Mucosa of gallbladder (tissue), 1 donor: Measurements from ENCODE around the gene PCMTD2. TPM values are rescaled to one million over a fixed set of nuclear protein-coding genes. Genes with fewer than 3 reads are reported as not detected.
"Not testable (repeated sequence)": the region's sequence is repeated elsewhere in the genome, so short reads cannot be mapped to it uniquely, and the experiment has no call there.

Experiments used
- DNase-seq: peaks from one replicate; pipeline ENCODE4 v3.0.0-alpha.2; 2020; ENCODE audit warnings: low spot score
- total RNA-seq: library from RNA; stranded (reverse); gene quantifications from one replicate; pipeline ENCODE4 v1.2.1, GENCODE V29; 2021
- donor health status: DM: no; HTN: no; CAD: no.

The PCMTD2 gene
- total RNA-seq, 1 donor from 2014 or later: 69.3 TPM

- no peak for DNase-seq
These were observed 31.0 kb upstream of the PCMTD2 start for GRCh38 chr20:64224351-64225170.

GRCh38 chr20:64225171-64225595 lies 30.4 kb upstream of the PCMTD2 start:
- DNase-seq: no peak

GRCh38 chr20:64225828-64226598 lies 29.5 kb upstream of the PCMTD2 start:
- DNase-seq: no peak

- DNase-seq: no peak
These were observed 28.6 kb upstream of the PCMTD2 start for GRCh38 chr20:64226686-64227580.

- no peak for DNase-seq
These were observed 27.4 kb upstream of the PCMTD2 start for GRCh38 chr20:64228086-64228653.

GRCh38 chr20:64228751-64229506 lies 26.6 kb upstream of the PCMTD2 start:
- DNase-seq: no peak

GRCh38 chr20:64229507-64230061 lies 26.0 kb upstream of the PCMTD2 start:
- DNase-seq: no peak

GRCh38 chr20:64230461-64231145 lies 24.9 kb upstream of the PCMTD2 start:
- no peak for DNase-seq

GRCh38 chr20:64231621-64232550 lies 23.7 kb upstream of the PCMTD2 start:
- DNase-seq: no peak

- peak; percentile 75 for DNase-seq
These were observed 22.8 kb upstream of the PCMTD2 start for GRCh38 chr20:64232794-64233193.

- peak; percentile 36 for DNase-seq
These were observed 21.8 kb upstream of the PCMTD2 start for GRCh38 chr20:64233725-64234124.

GRCh38 chr20:64234291-64234791 lies 21.2 kb upstream of the PCMTD2 start:
- no peak for DNase-seq

- DNase-seq: not testable (repeated sequence)
These were observed 20.5 kb upstream of the PCMTD2 start for GRCh38 chr20:64234921-64235565.

- DNase-seq: no peak
These were observed 19.1 kb upstream of the PCMTD2 start for GRCh38 chr20:64236137-64237088.

GRCh38 chr20:64237316-64237715 lies 18.2 kb upstream of the PCMTD2 start:
- no peak for DNase-seq

- no peak for DNase-seq
These were observed 17.3 kb upstream of the PCMTD2 start for GRCh38 chr20:64238115-64238825.
